Lower lobe of right lung (tissue), 2 donors: Measurements from ENCODE around the gene MAGI1. TPM values are rescaled to one million over a fixed set of nuclear protein-coding genes. Genes with fewer than 3 reads are reported as not detected.
"Not testable (repeated sequence)": the region's sequence is repeated elsewhere in the genome, so short reads cannot be mapped to it uniquely, and the experiment has no call there.

Source experiments
- ATAC-seq, 2 donors: fragments of 200-7000 bp; cut with Tn5 transposase; one replicate each; pipeline ENCODE4 v1.9.1; 2020 to 2022; ENCODE audit warnings: mild to moderate bottlenecking in 2 of 2, moderate library complexity in 2 of 2
- DNase-seq: peaks from one replicate; pipeline ENCODE4 v3.0.0-alpha.2; 2020
- H3K27ac ChIP-seq: fragments of 200-600 bp; one replicate; pipeline ENCODE4 v1.8.0; 2022
- H3K27me3 ChIP-seq: fragments of 200-600 bp; one replicate; pipeline ENCODE4 v1.8.0; 2022; ENCODE audit warnings: low read depth
- H3K36me3 ChIP-seq: fragments of 200-600 bp; one replicate; pipeline ENCODE4 v1.8.0; 2022; ENCODE audit warnings: mild to moderate bottlenecking
- H3K4me1 ChIP-seq: fragments of 200-600 bp; one replicate; pipeline ENCODE4 v1.8.0; 2022
- H3K4me3 ChIP-seq: fragments of 200-600 bp; one replicate; pipeline ENCODE4 v1.8.0; 2022; ENCODE audit warnings: mild to moderate bottlenecking
- H3K9me3 ChIP-seq: fragments of 200-600 bp; one replicate; pipeline ENCODE4 v1.8.0; 2022
- intact Hi-C: fragments of 100-400 bp; cut with DNase I; formaldehyde crosslinking; loops from one replicate; pipeline ENCODE4 v1.11.0; 2022
- total RNA-seq: library from RNA; stranded (reverse); fragmentation: NEBNext Ultra II Directional; extraction: Animal tissue kit (Norgen Biotek cat#: 25700); gene quantifications from one replicate; pipeline ENCODE4 v1.2.1, GENCODE V29; 2021
- TF ChIP-seq, protein P1 (sequence below): fragments of 200-600 bp; IDR thresholded peaks from one replicate; pipeline ENCODE4 v1.8.0; 2022; ENCODE audit warnings: antibody characterized with exemption, mild to moderate bottlenecking
- donor health status: DM: no; HTN: yes; CAD: no; lungs with severe emphysema.

MAGI1 gene
- total RNA-seq, 1 donor from 2014 or later, result 35.5 TPM

DNA sequence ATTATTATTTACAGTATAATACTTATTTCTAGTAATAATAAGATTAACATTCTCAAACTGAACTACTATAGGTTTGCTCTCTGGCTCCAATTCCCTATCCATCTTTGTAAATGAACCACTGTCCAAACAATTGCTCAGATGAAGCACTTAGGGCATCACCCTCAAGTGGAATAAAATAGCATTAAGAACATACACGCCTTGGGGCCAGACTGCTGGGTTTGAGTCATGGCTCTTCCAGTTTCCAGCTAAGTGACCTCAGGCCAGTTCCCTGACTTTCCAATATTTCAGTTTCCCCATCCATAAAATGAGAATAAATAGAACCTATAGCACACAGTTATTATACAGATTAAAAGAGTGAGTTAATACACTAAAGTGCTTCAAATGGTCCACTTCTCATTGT is 507.2 kb downstream of the MAGI1 start:
- Histone ChIP-seq H3K4me3 (no peak overlapping the region), H3K27me3 (no peaks in the 10 kb centered on the region), H3K36me3 (no peaks in the 10 kb centered on the region), H3K4me1 (peaks cover 5% of the 10 kb centered on the region), H3K27ac (no peak overlapping the region), H3K9me3 (no peaks in the 10 kb centered on the region)
- intact Hi-C loops, result no loop called here
- TF ChIP-seq, protein P1, sequence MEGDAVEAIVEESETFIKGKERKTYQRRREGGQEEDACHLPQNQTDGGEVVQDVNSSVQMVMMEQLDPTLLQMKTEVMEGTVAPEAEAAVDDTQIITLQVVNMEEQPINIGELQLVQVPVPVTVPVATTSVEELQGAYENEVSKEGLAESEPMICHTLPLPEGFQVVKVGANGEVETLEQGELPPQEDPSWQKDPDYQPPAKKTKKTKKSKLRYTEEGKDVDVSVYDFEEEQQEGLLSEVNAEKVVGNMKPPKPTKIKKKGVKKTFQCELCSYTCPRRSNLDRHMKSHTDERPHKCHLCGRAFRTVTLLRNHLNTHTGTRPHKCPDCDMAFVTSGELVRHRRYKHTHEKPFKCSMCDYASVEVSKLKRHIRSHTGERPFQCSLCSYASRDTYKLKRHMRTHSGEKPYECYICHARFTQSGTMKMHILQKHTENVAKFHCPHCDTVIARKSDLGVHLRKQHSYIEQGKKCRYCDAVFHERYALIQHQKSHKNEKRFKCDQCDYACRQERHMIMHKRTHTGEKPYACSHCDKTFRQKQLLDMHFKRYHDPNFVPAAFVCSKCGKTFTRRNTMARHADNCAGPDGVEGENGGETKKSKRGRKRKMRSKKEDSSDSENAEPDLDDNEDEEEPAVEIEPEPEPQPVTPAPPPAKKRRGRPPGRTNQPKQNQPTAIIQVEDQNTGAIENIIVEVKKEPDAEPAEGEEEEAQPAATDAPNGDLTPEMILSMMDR, result no peak
- DNase-seq, result no peak
- no peak for ATAC-seq

DNA sequence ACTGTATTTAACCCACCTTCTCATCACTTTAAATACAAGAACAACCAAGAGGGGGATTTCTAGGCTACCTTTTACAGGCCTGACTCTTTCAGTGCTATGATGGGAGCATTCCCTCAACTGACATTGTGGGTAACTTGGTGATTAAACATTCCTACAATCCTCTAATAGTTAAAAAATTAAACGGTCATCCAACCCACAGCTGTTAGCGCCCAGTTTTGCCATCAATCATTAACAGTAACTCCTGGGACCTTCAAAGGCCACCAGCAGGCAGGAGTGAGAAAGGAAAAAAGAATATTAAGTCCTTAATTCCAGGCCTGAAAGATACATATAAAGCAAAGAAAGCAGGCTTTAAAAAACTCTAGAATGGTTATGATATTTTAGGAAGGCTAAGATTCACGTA is 512.1 kb downstream of the MAGI1 start:
- intact Hi-C loops, result no loop called here
- Histone ChIP-seq H3K27ac (no peak overlapping the region), H3K27me3 (no peaks in the 10 kb centered on the region), H3K9me3 (no peaks in the 10 kb centered on the region), H3K36me3 (no peaks in the 10 kb centered on the region), H3K4me3 (no peak overlapping the region), H3K4me1 (no peaks in the 10 kb centered on the region)
- TF ChIP-seq, protein P1, result no peak
- no peak for ATAC-seq
- no peak for DNase-seq

DNA sequence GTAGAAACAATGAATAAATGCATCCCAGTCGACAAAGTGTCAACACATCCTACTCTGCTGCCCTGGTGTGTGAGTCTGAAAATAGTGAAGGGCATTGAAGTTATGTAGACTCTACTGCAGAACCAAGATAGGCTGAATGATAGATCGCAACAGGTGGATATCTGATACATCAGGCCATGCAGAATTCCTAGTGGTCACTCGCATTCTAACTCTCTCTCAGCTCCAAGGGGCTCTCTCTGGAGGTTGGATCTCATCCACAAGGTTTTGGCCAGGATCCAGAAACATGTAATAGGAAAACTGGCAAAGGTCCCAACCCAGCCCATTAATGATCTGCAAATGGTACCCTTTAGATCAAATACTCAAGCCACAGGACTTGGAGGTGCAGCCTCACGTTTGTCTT is 514.1 kb downstream of the MAGI1 start:
- DNase-seq (no peak), ATAC-seq (no peak)
- intact Hi-C loops, result no loop called here
- no peaks in the 10 kb centered on the region for H3K9me3 ChIP-seq
- TF ChIP-seq, protein P1, result no peak
- no peaks in the 10 kb centered on the region for H3K4me1 ChIP-seq
- H3K27ac ChIP-seq, result no peak overlapping the region
- no peaks in the 10 kb centered on the region for H3K27me3 ChIP-seq
- H3K36me3 ChIP-seq, result no peaks in the 10 kb centered on the region
- H3K4me3 ChIP-seq, result no peak overlapping the region

DNA sequence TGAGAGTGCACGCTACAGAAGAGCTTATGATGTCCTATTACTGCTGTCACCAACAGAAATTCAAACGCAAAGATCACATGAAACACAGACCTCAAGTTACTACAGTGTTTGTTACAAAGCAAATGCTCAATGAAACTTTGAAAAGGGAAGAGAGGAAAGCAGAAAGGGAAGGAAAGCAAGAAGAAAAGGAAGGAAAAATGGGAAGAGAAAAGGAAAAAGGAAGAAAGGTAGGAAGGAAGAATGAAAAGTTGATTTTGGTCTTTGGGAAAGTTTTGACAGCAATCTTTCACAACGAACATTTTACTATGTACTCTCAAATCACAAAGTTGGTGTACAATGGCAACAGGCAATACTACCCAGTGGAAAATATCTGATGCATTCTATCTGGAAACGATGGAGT is 514.8 kb downstream of the MAGI1 start:
- H3K4me3 ChIP-seq, result no peak overlapping the region
- no peak for ATAC-seq
- intact Hi-C loops, result no loop called here
- no peak for DNase-seq
- TF ChIP-seq, protein P1, result no peak
- H3K27me3 ChIP-seq, result no peaks in the 10 kb centered on the region
- no peak overlapping the region for H3K27ac ChIP-seq
- no peaks in the 10 kb centered on the region for H3K36me3 ChIP-seq
- no peaks in the 10 kb centered on the region for H3K4me1 ChIP-seq
- H3K9me3 ChIP-seq, result no peaks in the 10 kb centered on the region

DNA sequence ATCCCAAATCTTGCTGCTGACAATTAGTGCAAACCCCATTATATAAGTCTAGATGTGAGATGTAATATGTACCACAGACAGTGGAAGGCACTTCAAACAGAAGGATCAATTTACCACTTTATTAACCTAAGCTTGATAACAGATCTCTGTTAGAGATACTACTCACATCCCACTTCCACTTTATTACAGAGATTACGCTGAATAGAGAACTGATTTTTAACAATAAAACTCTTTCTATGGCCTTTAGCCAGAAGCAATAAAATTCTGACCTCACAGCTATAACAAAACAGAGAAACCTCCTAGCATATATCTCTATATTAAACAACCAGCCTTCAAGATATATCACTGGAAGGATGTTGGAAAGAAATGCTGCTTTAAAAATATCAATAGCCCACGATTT is 517.7 kb downstream of the MAGI1 start:
- TF ChIP-seq, protein P1, result no peak
- Histone ChIP-seq H3K27ac (no peak overlapping the region), H3K27me3 (no peaks in the 10 kb centered on the region), H3K4me3 (no peak overlapping the region), H3K36me3 (no peaks in the 10 kb centered on the region), H3K9me3 (no peaks in the 10 kb centered on the region), H3K4me1 (no peaks in the 10 kb centered on the region)
- DNase-seq (no peak), ATAC-seq (no peak)
- intact Hi-C loops, result no loop called here

DNA sequence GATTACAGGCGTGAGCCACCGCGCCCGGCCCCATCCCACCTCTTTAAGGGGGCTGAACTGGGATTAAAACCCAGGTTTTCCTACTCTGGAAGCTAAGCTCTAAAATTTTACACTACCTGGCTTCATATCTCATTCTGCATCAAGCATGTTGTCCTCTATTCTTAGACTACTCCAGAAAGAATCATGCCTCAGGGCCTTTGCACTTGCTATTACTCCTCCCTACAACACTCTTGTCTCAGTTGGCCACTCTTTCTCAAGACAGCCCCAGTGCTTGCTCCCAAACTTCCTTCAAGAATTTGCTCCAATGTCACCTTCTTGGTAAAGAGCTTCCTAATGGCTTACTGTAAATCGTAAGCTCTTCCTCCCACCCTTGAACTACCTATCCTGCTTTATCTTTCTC is 521.7 kb downstream of the MAGI1 start:
- H3K36me3 ChIP-seq, result no peaks in the 10 kb centered on the region
- no peaks in the 10 kb centered on the region for H3K4me1 ChIP-seq
- DNase-seq (no peak), ATAC-seq (no peak)
- TF ChIP-seq, protein P1, result no peak
- H3K27me3 ChIP-seq, result no peaks in the 10 kb centered on the region
- intact Hi-C loops, result no loop called here
- H3K27ac ChIP-seq, result no peak overlapping the region
- H3K9me3 ChIP-seq, result no peaks in the 10 kb centered on the region
- no peak overlapping the region for H3K4me3 ChIP-seq

DNA sequence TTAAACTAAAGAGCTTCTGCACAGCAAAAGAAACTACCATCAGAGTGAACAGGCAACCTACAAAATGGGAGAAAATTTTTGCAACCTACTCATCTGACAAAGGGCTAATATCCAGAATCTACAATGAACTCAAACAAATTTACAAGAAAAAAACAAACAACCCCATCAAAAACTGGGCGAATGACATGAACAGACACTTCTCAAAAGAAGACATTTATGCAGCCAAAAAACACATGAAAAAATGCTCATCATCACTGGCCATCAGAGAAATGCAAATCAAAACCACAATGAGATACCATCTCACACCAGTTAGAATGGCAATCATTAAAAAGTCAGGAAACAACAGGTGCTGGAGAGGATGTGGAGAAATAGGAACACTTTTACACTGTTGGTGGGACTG is 524.4 kb downstream of the MAGI1 start:
- ATAC-seq, H3K36me3 ChIP-seq, H3K27me3 ChIP-seq, H3K27ac ChIP-seq, intact Hi-C loops, H3K4me1 ChIP-seq, H3K9me3 ChIP-seq, H3K4me3 ChIP-seq, DNase-seq: not testable (repeated sequence)

DNA sequence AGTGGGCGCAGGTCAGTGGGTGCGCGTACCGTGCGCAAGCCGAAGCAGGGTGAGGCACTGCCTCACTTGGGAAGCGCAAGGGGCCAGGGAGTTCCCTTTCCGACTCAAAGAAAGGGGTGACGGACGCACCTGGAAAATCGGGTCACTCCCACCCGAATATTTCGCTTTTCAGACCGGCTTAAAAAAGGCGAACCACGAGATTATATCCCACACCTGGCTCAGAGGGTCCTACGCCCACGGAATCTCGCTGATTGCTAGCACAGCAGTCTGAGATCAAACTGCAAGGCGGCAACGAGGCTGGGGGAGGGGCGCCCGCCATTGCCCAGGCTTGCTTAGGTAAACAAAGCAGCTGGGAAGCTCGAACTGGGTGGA is 529.3 kb downstream of the MAGI1 start:
- H3K4me3 ChIP-seq, H3K27ac ChIP-seq, H3K9me3 ChIP-seq, ATAC-seq, DNase-seq, H3K27me3 ChIP-seq, H3K4me1 ChIP-seq, H3K36me3 ChIP-seq, intact Hi-C loops: not testable (repeated sequence)
